NK-92 (cell line): ENCODE results near the gene CFAP74.

Experiments
- DNase-seq: peaks from one replicate; lab custom pipeline; 2025; ENCODE audit not compliant: unreplicated experiment; lab: John Stamatoyannopoulos, UW

CFAP74 gene

DNA sequence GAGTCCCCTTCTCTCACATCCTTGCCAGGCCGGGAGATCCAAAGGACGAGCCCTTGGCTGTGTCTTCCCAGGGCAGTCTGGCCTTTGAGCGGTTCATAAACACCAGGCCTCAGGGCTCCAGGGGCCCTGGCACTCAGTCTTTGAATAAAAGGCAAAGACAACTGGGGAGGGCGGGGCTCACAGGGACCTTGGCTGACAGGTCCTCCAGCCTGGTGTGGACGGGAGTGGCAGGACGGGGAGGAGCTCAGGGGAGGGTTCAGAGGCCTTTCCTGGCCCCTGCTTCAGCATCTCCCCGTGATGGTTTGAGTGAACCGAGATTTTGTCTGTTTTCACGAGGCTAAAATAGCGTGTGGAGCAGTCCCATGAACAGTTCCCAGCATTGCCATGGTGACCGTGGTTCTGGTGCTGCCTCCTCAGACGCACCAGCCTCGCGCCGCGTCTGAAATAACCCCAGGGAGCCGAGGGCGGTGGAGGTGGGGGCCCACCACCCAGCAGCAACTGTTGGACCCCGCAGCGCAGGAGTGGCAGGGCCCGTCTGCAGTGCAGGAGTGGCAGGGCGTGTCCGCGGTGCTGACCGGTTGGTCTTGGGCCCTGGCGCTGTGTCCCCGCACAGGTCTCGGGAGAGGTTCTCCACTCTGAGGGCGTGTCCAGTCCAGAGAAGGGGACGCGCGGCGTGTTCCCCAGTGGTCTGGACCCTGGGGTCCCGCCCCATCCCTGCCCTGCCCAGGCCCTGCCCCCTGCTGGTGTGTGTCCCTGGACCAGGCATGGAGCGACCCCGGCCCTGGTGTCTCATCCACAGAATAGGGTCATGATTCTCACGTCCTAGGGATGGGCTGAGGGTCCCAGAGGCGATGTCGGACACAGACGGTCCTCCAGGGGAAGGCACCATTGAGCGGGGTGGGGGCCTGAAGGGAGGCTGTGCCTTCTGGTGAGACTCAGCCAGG lies 39.5 kb upstream of the CFAP74 start:
- DNase-seq = no peak

DNA sequence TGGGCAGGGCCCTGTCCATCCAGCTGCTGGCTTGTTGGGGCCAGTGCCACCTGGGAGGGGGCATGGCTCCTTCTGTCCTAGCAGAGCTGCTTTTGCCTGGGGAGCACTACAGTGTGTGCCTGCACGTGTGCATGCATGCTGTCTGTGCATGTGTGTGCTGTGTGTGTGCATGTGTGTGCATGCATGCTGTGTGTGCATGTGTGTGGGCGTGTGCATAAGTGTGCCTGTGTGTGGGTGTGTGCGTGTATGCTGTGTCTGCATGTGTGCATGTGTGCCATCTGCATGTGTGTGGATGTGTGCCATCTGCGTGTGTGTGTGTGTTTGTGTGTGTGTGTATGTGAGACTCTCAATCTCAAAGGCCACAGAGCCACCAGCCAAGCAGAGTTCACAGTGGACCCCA lies 38.3 kb upstream of the CFAP74 start:
- no peak for DNase-seq

DNA sequence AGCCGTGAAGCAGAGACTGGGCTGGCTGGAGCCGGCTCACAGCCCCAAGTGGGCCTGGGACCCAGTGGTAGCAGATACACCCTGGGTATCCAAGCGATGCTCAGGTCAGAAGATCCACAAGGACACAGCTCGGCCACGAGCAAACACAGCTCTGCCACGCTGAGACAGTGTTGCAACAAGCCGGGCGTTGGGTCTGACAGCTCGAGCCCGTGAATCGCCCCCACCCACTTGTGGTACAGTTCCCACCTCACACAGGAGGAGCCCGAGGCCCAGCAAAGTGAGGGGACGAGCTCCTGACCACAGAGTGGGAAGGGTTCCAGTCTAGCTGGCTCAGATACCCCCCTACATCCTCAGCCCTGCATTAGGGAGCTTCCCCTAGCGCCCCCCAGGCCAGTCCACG lies 37.7 kb upstream of the CFAP74 start:
- DNase-seq = no peak

DNA sequence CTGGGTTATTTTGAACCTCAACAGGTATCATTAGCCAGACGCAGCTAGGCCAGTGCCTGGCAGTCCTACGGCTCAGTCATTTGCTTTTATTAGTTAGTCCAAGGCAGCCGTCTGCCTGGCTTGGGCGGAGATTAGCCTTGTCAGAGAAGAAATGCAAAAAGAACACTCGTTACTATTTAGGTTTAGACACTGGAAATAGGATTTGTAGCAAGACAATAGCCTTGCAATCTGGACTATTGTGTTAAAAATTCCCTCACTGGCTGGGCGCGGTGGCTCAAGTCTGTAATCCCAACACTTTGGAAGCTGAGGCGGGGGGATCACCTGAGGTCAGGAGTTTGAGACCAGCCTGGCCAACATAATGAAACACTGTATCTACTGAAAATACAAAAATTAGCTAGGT lies 35.7 kb upstream of the CFAP74 start:
- DNase-seq = no peak

DNA sequence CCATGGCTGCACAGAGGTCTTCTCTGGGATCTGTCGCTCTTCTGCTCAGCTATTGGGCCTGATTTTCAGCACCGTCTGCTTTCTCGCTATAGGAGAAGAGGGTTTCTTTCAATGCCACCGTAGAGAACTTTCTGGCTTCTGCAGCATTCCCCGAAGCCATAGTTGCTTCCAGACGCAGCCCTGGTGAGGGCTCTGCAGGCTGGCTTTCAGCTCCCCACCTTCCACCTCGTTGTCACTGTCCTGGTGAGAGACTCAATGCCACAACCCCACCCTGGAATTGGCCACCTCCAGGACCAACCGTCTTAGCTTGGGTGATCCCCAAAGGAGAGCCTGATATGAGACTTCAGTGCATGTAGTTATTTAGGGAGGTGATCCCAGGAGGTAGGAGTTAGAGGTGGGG lies 34.6 kb upstream of the CFAP74 start:
- DNase-seq = no peak

DNA sequence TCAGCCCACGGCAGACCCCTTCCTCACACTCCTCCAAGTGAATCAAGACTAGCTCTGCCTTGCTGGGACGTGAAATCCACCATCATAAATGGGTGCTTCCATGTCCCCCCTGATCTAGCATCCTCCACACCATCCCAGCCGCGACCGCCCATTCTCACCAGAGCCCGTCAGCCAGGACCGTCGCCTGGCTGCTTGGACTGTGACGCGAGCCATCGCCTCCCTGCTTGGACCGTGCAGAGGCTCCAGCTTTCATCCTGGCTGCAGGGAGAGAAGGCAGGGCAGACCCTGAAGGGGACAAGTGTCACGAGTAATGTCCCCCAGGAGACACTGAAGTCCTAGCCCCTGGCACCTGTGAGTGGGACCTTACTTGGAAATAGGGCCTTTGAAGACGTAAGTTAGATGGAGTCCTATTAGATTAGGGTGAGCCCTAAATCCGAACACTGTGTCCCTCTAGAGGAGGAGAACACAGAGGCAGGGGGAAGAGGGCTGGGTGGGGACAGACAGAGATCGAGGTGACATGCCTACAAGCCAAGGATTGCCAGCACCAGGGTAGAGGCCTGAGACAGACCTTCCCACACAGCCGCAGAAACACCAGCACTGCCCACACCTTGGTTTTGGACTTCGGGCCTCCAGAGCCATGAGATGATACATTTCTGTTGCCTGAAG lies 33.9 kb upstream of the CFAP74 start:
- no peak for DNase-seq

DNA sequence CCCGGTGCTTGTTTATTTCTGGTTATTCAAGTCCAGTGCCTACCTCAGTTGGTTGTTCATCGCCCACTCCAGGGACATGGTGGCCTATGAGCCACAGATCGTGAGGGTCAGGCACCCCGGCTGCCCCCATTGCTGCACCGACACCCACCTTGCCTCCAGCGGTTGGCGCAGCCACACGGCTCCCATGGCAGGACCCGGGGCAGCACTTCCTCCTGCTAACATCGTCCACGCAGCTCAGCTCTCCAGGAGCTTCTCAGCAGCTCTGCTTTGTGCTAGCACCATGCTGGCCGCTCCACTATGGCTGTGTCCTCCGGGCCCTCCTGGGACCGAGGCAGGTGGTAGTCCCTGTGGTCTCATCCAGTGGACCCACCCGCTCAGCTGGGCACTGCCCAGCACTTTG lies 32.7 kb upstream of the CFAP74 start:
- DNase-seq = no peak

DNA sequence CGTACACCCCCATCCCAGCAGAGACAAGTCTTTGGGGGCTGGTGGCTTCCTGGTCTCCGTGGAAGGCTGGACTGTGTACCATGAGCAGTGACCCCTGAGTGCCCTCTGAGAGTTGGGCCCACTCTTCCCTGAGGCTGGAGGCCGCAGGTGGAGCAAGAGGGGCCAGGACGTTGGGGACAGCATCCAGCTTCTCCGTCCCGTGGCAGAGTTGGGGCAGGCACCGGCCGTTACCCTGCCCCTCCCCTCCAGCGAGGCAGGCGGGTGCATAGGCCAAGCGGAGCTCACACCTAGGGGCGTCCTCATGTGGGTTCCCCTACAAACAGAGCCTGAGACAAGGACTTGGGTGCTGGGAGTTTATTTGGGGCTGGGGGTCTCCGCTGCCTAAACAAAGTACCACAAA lies 29.6 kb upstream of the CFAP74 start:
- DNase-seq = no peak

DNA sequence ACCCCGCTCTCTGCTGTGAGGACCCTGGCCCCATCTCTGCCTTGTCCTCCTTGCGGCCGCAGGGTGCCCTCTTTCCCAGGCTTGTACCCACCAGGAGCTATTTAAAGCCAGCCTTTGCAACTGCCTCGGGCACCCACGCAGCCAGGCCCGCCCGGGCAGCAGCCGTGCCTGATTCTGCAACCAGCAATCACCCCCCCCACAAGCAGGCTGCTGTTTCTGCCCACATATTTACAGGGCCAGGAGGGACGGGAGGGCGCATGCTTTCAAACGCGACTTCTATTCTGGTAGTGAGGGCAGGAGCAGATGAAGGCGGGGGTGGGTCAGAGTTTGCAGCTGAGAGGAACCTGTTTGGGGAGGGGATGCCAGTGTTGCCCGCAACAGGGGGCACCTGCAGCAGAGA lies 29.2 kb upstream of the CFAP74 start:
- no peak for DNase-seq

DNA sequence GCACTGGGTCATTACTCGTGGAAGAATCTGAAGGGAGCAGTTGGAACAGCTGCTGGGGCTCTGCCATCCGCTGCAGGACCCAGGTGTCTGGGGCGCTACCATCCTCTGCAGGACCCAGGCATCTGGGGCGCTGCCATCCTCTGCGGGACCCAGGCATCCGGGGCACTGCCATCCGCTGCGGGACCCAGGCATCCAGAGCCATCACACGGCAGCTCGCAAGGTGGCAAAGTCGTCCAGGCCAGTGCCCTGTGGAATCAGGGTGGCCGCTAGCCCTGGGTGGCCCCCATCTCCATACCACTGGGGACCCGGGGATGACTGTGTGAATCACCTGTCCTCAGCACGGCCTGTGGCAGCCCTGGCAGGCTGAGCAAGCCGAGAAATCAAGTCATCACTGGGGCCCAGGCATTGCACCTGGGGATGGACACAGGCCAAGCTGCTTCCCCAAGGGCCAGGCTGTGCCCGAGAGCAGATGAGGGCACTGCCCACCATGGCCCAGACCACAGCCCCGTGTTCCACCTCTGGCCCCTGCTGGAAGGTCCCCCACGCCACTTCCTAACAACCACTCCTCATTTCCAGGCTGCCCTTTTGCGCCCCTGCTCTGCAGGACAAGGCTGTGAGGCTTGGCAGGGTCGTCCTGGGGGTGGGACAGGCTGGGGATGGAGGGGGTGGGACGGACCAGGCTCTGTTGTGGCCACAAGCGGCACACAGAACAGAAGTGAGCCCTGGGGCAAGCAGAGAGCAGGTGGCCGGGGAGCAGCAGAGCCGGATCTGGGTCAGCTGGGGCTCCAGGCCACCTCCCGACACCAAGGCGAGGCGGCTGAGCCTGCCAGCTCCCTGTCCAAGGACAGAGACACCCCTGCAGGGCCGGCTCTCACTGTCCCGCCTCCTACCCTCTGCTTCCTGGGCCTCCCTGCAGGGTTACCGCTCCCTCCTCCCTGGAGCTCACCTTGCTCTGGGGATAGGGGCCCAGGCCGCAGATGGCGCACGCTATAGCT lies 28.3 kb upstream of the CFAP74 start:
- no peak for DNase-seq

DNA sequence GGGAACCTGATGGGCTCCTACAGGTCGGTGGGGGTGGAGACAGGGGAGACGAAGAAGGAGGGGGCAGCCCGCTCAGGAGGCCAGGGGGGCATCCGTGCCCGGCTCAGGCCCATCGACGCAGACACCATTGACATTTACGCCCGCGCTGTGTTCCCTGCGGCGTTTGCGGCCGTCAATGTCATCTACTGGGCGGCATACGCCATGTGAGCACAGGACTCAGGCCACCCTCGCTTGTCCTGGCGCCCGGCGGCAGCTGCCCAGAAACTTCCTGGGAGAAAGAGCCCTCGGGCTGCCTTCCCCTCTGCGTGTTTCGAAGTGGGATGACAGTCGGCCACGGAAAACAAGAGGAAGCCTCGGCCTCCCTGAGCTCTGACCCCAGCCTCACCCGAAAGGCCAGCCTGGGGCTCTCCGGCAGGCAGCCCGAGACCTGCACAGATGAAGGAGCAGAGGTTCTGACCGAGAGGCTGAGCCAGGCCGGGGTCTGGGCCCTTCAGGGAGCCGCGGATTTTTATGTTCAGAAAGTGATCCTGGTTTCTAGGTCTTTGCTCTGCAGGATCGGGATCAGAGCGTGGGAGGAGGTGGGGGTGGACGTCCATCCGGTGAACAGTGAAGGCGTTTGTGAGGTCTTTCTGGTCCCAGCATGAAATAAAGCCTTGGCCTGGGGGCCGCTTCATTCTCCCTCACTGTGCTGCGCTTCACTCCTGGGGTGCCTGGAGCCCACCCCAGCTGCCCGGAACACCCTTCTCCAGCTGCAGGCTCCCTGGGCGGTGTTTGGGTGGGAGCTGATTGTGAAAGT lies 26.7 kb upstream of the CFAP74 start:
- DNase-seq = no peak

DNA sequence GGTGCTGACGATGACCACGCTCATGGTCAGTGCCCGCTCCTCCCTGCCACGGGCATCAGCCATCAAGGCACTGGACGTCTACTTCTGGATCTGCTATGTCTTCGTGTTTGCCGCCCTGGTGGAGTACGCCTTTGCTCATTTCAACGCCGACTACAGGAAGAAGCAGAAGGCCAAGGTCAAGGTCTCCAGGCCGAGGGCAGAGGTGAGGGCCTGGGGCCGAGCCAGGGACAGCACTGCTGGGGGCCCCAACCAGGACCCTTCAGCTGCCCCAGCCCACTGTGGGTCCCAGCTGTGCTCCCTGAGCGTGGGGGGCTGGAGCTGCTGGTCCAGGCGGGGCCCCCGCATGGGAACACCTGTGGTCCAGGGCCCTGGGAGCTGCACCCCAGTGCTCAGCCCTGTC lies 26.0 kb upstream of the CFAP74 start:
- DNase-seq = no peak

DNA sequence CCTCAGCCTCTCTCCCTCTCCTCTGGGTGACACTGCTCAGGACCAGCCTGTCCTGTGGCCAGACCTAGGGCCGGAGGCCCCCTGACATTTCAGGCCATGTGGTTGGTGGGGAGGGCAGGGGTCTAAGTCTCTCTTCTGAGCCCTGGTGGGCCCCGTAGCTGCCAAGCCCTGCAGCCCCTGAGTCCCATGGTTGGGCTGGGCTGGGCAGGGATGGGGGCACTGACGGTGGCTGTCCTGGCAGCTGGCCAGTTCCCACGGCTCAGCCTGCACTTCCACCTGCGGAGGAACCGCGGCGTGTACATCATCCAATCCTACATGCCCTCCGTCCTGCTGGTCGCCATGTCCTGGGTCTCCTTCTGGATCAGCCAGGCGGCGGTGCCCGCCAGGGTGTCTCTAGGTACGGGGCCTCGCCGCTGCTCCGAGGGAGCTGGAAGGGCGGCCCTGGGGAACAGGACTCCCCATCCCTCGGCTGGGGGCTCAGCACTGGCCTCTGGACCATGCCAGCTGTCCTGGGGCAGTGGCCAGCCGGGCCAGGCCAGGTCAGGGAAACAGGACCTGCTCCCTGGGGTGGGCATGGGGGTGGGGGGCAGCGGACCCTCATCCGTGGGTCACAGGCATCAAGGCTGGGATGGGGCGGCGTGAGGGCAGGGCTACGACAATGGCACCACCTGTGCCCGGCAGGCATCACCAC lies 25.4 kb upstream of the CFAP74 start:
- no peak for DNase-seq

DNA sequence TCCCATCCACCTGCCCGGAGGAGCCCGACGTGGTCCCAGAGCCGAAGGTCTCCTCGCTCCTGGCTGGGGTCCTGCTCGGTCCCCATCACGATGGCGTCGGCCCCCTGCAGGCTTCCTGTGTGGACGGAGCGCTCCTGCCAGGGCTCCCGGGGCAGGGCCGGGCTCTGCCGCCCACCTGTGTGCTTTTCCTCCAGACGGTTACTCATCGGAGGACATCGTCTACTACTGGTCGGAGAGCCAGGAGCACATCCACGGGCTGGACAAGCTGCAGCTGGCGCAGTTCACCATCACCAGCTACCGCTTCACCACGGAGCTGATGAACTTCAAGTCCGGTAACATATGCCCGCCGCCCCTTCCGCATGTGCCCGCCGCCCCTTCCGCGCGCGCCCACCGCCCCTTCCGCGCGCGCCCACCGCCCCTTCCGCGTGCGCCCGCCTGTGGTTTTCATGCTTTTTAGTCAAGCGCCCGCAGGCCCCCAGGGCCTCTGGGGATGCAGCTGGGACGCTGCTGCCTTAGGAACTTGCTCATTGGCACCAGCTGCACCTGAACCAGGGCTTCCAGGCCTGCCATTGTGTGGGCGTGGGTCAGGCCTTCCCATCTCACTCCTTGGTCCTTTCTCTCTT lies 24.5 kb upstream of the CFAP74 start:
- no peak for DNase-seq

DNA sequence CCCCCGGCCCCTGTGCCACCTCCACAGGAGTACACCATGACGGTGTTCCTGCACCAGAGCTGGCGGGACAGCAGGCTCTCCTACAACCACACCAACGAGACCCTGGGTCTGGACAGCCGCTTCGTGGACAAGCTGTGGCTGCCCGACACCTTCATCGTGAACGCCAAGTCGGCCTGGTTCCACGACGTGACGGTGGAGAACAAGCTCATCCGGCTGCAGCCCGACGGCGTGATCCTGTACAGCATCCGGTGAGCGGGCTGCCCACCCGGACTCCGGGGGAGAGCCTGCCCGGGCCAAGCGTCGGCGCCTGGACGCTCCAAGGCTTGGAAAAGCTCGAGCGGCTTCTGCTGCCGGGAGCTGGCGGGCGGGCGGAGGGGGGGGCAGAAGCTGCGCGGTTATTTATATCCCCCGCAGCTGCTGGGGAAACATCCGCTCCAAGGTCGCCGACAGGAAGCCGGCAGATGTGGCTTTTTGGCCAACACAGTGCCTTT lies 21.9 kb upstream of the CFAP74 start:
- no peak for DNase-seq

DNA sequence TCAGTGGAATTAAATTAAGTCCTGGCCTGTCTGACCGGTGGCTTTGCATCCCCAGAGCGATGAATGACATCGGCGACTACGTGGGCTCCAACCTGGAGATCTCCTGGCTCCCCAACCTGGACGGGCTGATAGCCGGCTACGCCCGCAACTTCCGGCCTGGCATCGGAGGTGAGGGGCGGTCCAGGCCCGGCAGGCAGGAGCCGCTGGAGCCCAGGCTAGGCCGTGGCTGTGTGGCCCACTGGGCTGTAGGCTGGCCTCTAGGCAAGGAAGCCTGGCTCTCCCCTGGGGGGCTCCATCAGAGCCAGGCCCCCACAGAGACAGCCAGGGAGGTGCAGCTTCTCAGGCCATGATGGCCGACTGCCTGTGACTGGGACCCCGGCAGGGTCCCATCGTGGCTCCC lies 21.3 kb upstream of the CFAP74 start:
- no peak for DNase-seq

DNA sequence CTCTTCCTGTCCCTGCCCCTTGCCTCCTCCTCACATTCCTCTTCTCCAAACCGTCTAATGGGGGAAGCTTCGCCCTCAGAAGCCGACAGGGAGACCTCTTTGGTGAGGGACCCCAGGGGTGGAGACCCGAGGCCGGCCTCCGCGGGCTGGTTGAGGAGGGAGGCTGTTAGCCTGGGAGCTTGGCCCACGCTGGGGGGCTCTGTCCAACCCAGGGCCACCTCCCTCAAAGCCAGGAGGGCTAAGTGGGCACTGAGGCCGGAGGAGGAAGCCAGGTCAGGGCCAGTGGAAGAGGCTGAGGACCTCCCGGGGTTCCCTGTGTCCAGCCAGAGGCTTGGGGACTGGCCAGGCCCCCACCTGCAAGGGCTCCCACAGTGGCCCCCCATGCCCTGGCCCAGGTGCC lies 20.9 kb upstream of the CFAP74 start:
- DNase-seq = no peak

DNA sequence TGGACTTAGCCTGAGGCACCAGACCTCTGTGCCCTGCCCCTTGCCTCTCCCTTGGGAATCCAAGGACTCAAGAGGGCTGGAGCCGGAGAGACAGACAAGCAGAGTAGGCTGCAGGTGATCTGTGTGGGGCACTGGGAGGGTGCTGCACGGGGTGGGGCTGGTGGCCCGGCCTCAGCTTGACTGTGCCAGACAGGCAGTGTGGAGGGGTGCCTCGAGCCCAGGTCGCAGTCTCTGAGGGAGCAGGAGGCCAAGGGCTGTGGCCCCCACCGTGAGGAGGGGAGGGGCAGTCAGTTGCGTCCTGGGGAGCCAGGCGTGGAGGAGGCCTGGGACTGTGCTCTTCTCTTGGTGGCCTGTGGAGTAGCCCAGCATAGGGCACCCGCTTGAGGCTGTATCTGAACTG lies 19.6 kb upstream of the CFAP74 start:
- DNase-seq = no peak

DNA sequence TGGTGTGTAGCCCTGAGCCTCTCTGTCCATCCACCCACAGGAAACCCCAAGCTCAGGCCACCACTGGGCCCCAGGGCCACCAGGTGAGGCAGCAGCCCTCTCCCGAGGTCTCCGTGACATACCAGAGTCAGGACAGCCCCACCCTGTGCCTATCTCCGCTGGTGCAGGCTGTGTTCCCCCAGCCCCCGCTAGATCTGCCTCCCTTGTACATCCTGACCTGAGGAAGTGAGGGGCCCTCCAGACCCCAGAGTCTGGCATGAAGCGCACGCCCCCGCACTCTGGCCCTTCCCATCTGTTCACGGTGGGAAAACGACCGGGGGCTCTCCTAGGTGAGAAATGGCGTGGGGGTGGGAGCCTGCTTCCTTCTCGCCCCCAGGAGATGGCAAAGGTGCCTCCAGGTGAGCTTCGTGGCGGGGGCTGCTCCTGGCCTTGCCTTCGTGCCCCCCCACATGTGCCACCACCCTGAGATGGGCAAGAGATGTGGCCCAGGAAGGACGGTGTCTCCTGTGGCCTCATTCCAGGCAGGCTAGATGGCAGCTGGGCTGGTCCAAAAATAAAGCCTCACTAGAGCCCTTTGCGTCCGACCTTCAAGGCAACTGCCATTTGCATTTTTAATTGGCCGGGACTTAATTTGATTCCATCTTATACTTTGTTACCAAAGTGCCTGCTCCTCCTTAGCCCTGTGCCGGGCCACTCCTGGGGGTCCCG lies 18.6 kb upstream of the CFAP74 start:
- DNase-seq = no peak
